HCT116 (cell line): Measurements from ENCODE around the gene TBC1D13. TPM values are rescaled to one million over a fixed set of nuclear protein-coding genes. Genes with fewer than 3 reads are reported as not detected.

Experiments used
- ATAC-seq: fragments of 200-7000 bp; cut with Tn5 transposase; 2 replicates; pipeline ENCODE4 v1.9.1; 2020; ENCODE audit warnings: mild to moderate bottlenecking, moderate library complexity
- BruUV-seq: library from RNA; stranded (reverse); fragments of 400-500 nt; replicated peaks from 2 replicates; lab custom pipeline; 2021; lab: Mats Ljungman, UMichigan
- CTCF ChIA-PET: fragments of 300-600 bp; sonication (Branson Sonifier 250); formaldehyde crosslinking; loops from one replicate; lab custom pipeline; 2021; ENCODE audit warnings: antibody characterized with exemption; lab: Charles Lee
- POLR2A ChIA-PET: fragments of 300-600, 350-600 bp; sonication (Branson Sonifier 250); formaldehyde crosslinking; loops from one replicate; lab custom pipeline; 2021; ENCODE audit warnings: antibody characterized with exemption; lab: Charles Lee
- RAD21 ChIA-PET, 2 experiments: fragments of 300-600 bp; sonication (Branson Sonifier 250); formaldehyde crosslinking; loops; one replicate each; lab custom pipeline; 2023; ENCODE audit warnings: low total read pairs in 2 of 2; ENCODE audit not compliant: uncharacterized antibody in 2 of 2, unreplicated experiment in 2 of 2, low non-redundant PET in 1 of 2; lab: Charles Lee
- DNase-seq: peaks from one replicate; pipeline ENCODE4 v3.0.0-alpha.2; 2010; ENCODE audit warnings: low read depth, low spot score
- H2AFZ ChIP-seq: fragments of 200-600 bp; shearing (Covaris generic), sonication (generic); 2 replicates; pipeline ENCODE4 v1.6.1; 2017; ENCODE audit warnings: low read depth, mixed run types, mixed read lengths, antibody characterized with exemption, low read length; ENCODE audit not compliant: poor library complexity, severe bottlenecking
- H3K27ac ChIP-seq: 2 replicates; pipeline ENCODE4 v1.5.1; 2012; ENCODE audit warnings: low read depth, low read length
- H3K27me3 ChIP-seq: fragments of 200-600 bp; sonication (generic); 2 replicates; pipeline ENCODE4 v1.6.1; 2016; ENCODE audit warnings: mixed run types, low read length, mixed read lengths; ENCODE audit not compliant: insufficient read depth
- H3K36me3 ChIP-seq, 2 experiments: fragments of 200-500 bp in 1 of 2; fragments of 200-600 bp in 1 of 2; sonication (Bioruptor generic) in 1 of 2; sonication (generic) in 1 of 2; 2 replicates each; pipeline versions ENCODE4 v1.5.1 to v1.6.1; 2014 to 2016; ENCODE audit warnings: low read length in 2 of 2, inconsistent platforms in 1 of 2, mixed read lengths in 1 of 2, mixed run types in 1 of 2; ENCODE audit not compliant: insufficient read depth in 2 of 2, control insufficient read depth in 1 of 2
- H3K4me1 ChIP-seq, 2 experiments: fragments of 200-600 bp in 1 of 2; sonication (generic) in 1 of 2; 2 replicates each; pipeline versions ENCODE4 v1.5.1 to v1.6.1; 2012 to 2017; ENCODE audit warnings: low read length in 2 of 2, inconsistent platforms in 1 of 2, mild to moderate bottlenecking in 1 of 2, mixed read lengths in 1 of 2, mixed run types in 1 of 2, moderate library complexity in 1 of 2; ENCODE audit not compliant: insufficient read depth in 2 of 2, control insufficient read depth in 1 of 2
- H3K4me2 ChIP-seq: fragments of 200-600 bp; sonication (generic); 2 replicates; pipeline ENCODE4 v1.6.1; 2017; ENCODE audit warnings: mixed run types, low read length, mixed read lengths
- H3K4me3 ChIP-seq, 2 experiments: fragments of 200-600 bp in 1 of 2; sonication (generic) in 1 of 2; replicated peaks in 1 of 2; 2 replicates each; pipeline ENCODE4 v1.5.1; 2011 to 2016; ENCODE audit warnings: low read length in 2 of 2, control low read depth in 1 of 2, low read depth in 1 of 2, mild to moderate bottlenecking in 1 of 2, mixed read lengths in 1 of 2, mixed run types in 1 of 2
- H3K79me2 ChIP-seq: fragments of 200-600 bp; sonication (generic); 2 replicates; pipeline ENCODE4 v1.6.1; 2017; ENCODE audit warnings: mild to moderate bottlenecking, mixed run types, low read length, moderate library complexity, mixed read lengths; ENCODE audit not compliant: insufficient read depth
- H3K9ac ChIP-seq: fragments of 200-600 bp; sonication (generic); 2 replicates; pipeline ENCODE4 v1.6.1; 2016; ENCODE audit warnings: low read length, mixed read lengths
- H3K9me2 ChIP-seq: fragments of 200-600 bp; sonication (generic), shearing (Covaris generic); 2 replicates; pipeline ENCODE4 v1.6.1; 2017; ENCODE audit warnings: mixed run types, mild to moderate bottlenecking, moderate library complexity; ENCODE audit not compliant: insufficient read depth
- H3K9me3 ChIP-seq, 2 experiments: fragments of 200-500 bp in 1 of 2; fragments of 200-600 bp in 1 of 2; sonication (Bioruptor generic) in 1 of 2; sonication (generic) in 1 of 2; 2 replicates each; pipeline ENCODE4 v1.6.1; 2014 to 2017; ENCODE audit warnings: low read length in 2 of 2, mixed read lengths in 2 of 2, inconsistent platforms in 1 of 2, low read depth in 1 of 2, mild to moderate bottlenecking in 1 of 2, mixed run types in 1 of 2, moderate library complexity in 1 of 2; ENCODE audit not compliant: control insufficient read depth in 1 of 2, insufficient read depth in 1 of 2
- H4K20me1 ChIP-seq: fragments of 200-600 bp; sonication (generic), shearing (Covaris generic); 2 replicates; pipeline ENCODE4 v1.6.1; 2017; ENCODE audit warnings: mixed run types, mild to moderate bottlenecking, moderate library complexity; ENCODE audit not compliant: insufficient read depth
- CTCF ChIP-seq, 3 experiments: fragments of 200-600 bp in 1 of 3; sonication (generic) in 1 of 3; IDR thresholded peaks in 2 of 3; conservative IDR thresholded peaks in 1 of 3; 2 replicates each; pipeline ENCODE4 v1.5.1; 2012 to 2017; ENCODE audit warnings: low read depth in 2 of 3, low read length in 2 of 3, antibody characterized with exemption in 1 of 3, borderline replicate concordance in 1 of 3, control low read depth in 1 of 3, mild to moderate bottlenecking in 1 of 3, mixed read lengths in 1 of 3, mixed run types in 1 of 3, moderate library complexity in 1 of 3; ENCODE audit not compliant: insufficient read depth in 1 of 3
- EZH2 ChIP-seq: fragments of 200-600 bp; sonication (generic); IDR thresholded peaks from 2 replicates; pipeline ENCODE4 v1.6.1; 2017; ENCODE audit warnings: antibody characterized with exemption, mixed run types
- EZH2phosphoT487 ChIP-seq: fragments of 200-600 bp; IDR thresholded peaks from 2 replicates; pipeline ENCODE4 v1.6.1; 2018; ENCODE audit warnings: antibody characterized with exemption, borderline replicate concordance
- RAD21 ChIP-seq: IDR thresholded peaks from 2 replicates; pipeline ENCODE4 v1.6.1; 2012; ENCODE audit warnings: low read depth, mild to moderate bottlenecking
- REST ChIP-seq: IDR thresholded peaks from 2 replicates; pipeline ENCODE4 v1.6.1; 2012; ENCODE audit warnings: low read depth
- SIN3A ChIP-seq: IDR thresholded peaks from 2 replicates; pipeline ENCODE4 v1.6.1; 2012; ENCODE audit warnings: low read depth
- YY1 ChIP-seq: IDR thresholded peaks from 2 replicates; pipeline ENCODE4 v1.6.1; 2011; ENCODE audit warnings: low read length, low read depth, moderate library complexity, mild to moderate bottlenecking; ENCODE audit not compliant: insufficient replicate concordance; ENCODE audit errors: extremely low read depth
- ZBTB33 ChIP-seq: IDR thresholded peaks from 2 replicates; pipeline ENCODE4 v1.6.1; 2011; ENCODE audit warnings: mild to moderate bottlenecking, low read length, moderate library complexity; ENCODE audit not compliant: insufficient replicate concordance; ENCODE audit errors: extremely low read depth
- ZFX ChIP-seq: fragments of 450-650 bp; IDR thresholded peaks from 2 replicates; pipeline ENCODE4 v1.6.1; 2017
- intact Hi-C: fragments of 100-400 bp; cut with micrococcal nuclease; formaldehyde crosslinking; loops from 2 replicates; pipeline ENCODE4 v1.10.0; 2022
- total RNA-seq: library from RNA; stranded (reverse); gene quantifications from one replicate; pipeline ENCODE4 v1.2.1, GENCODE V29; 2021; ENCODE audit not compliant: unreplicated experiment

TBC1D13 gene
- total RNA-seq, 1 experiment from 2014 or later, result 17.5 TPM

GRCh38 chr9:128809831-128810230 is 22.8 kb downstream of the TBC1D13 start (continued):
- TF ChIP-seq REST (no peak), YY1 (no peak)

GRCh38 chr9:128810873-128811272 is 23.8 kb downstream of the TBC1D13 start:
- no peak overlapping the region for H3K27ac ChIP-seq
- ChIA-PET CTCF (no interaction called here), RAD21 (no interaction called here)
- no peak overlapping the region for H3K4me2 ChIP-seq
- no peaks in the 10 kb centered on the region; a peak in 2 of 4 replicates for H3K36me3 ChIP-seq
- H3K9me3 ChIP-seq, result no peaks in the 10 kb centered on the region
- intact Hi-C loops, result no loop called here
- no peaks in the 10 kb centered on the region for H3K79me2 ChIP-seq
- H3K4me3 ChIP-seq, result no peak overlapping the region
- no peak for ATAC-seq
- TF ChIP-seq CTCF (IDR thresholded peaks at IDR 0.05 in 2 of 3, conservative IDR thresholded peaks at IDR 0.05 in 1 of 3; ENCODE audit: borderline replicate concordance in 1 of 3, insufficient read depth in 1 of 3, low read depth in 2 of 3, low read length in 2 of 3) (no peak), SIN3A (no peak), ZBTB33 (no peak), EZH2phosphoT487 (no peak), EZH2 (no peak), ZFX (no peak), RAD21 (no peak)
- TF ChIP-seq, all 23 proteins: peak for 0
- Histone ChIP-seq H3K9me2 (no peaks in the 10 kb centered on the region), H4K20me1 (no peaks in the 10 kb centered on the region), H2AFZ (no peak overlapping the region), H3K4me1 (no peaks in the 10 kb centered on the region), H3K9ac (no peak overlapping the region), H3K27me3 (no peaks in the 10 kb centered on the region)
- BruUV-seq, result no TSS peak
- DNase-seq, result no peak
- POLR2A ChIA-PET, result no interaction called here
